Dermis blood vessel endothelial cell (primary cell): ENCODE results near the gene PAPSS2. TPM values are rescaled to one million over a fixed set of nuclear protein-coding genes. Genes with fewer than 3 reads are reported as not detected.

Source experiments
- total RNA-seq: library from RNA; depleted of rRNA; stranded (reverse); fragments of >200 nt; gene quantifications from 2 replicates; pipeline ENCODE4 v1.2.3, GENCODE V29; 2014

Gene PAPSS2
- total RNA-seq, 1 donor from 2014 or later = 98.9 TPM

Other genes with a start within 250 kb of the PAPSS2 start
- gene MINPP1, start 155.0 kb upstream of the PAPSS2 start, total RNA-seq = 32.3 and 33.4 TPM in 2 replicates
- 34.9 and 38.3 TPM in 2 replicates for gene ATAD1, start 158.3 kb downstream of the PAPSS2 start, total RNA-seq
- gene KLLN, start 203.7 kb downstream of the PAPSS2 start, total RNA-seq = 0.17 and 0.47 TPM in 2 replicates
- 121 and 122 TPM in 2 replicates for gene PTEN, start 203.7 kb downstream of the PAPSS2 start, total RNA-seq